GM23338 (cell line): ENCODE measurements around the gene SNHG17.

Experiments
- CREB1 ChIP-seq: fragments of 250-450 bp; sonication (Bioruptor Pico); IDR thresholded peaks from 2 replicates; pipeline ENCODE4 v1.5.0; 2020; ENCODE audit warnings: low read depth, mild to moderate bottlenecking, moderate library complexity
- EZH2 ChIP-seq: fragments of 200-600 bp; sonication (generic); IDR thresholded peaks from one replicate; pipeline ENCODE4 v1.8.0; 2017; ENCODE audit warnings: antibody characterized with exemption, mild to moderate bottlenecking, low read depth; ENCODE audit not compliant: unreplicated experiment
- EZH2phosphoT487 ChIP-seq: fragments of 200-600 bp; sonication (generic); IDR thresholded peaks from one replicate; pipeline ENCODE4 v1.8.1; 2018; ENCODE audit warnings: antibody characterized with exemption; ENCODE audit not compliant: unreplicated experiment
- JUNB ChIP-seq: IDR thresholded peaks from one replicate; pipeline ENCODE4 v1.6.1; 2016; ENCODE audit warnings: antibody characterized with exemption; ENCODE audit not compliant: unreplicated experiment
- NANOG ChIP-seq: IDR thresholded peaks from 2 replicates; pipeline ENCODE4 v1.6.1; 2016; ENCODE audit warnings: antibody characterized with exemption, borderline replicate concordance
- POLR2AphosphoS5 ChIP-seq: IDR thresholded peaks from 2 replicates; pipeline ENCODE4 v1.6.1; 2016; ENCODE audit warnings: antibody characterized with exemption, low read depth
- STAT1 ChIP-seq: IDR thresholded peaks from one replicate; pipeline ENCODE4 v1.6.1; 2016; ENCODE audit warnings: antibody characterized with exemption; ENCODE audit not compliant: unreplicated experiment
- ZNF114 ChIP-seq: fragments of 250-450 bp; sonication (Bioruptor Pico); IDR thresholded peaks from 2 replicates; pipeline ENCODE4 v1.5.0; 2020; ENCODE audit warnings: mild to moderate bottlenecking, moderate library complexity
- ZNF331 ChIP-seq: fragments of 250-450 bp; sonication (Bioruptor Pico); IDR thresholded peaks from 2 replicates; pipeline ENCODE4 v1.5.0; 2020; ENCODE audit warnings: low read depth, mild to moderate bottlenecking, moderate library complexity
- TF ChIP-seq, protein P1 (sequence below), 2 experiments: fragments of 200-600 bp in 1 of 2; sonication (generic) in 1 of 2; conservative IDR thresholded peaks; 2 replicates each; pipeline versions ENCODE4 v1.5.1 to v1.6.1; 2016 to 2017; ENCODE audit warnings: antibody characterized with exemption in 2 of 2, low read depth in 2 of 2, mild to moderate bottlenecking in 2 of 2, moderate library complexity in 1 of 2
- TF ChIP-seq, protein P2 (sequence below): IDR thresholded peaks from one replicate; pipeline ENCODE4 v1.6.1; 2018; ENCODE audit warnings: antibody characterized with exemption; ENCODE audit not compliant: unreplicated experiment
- TF ChIP-seq, protein P3 (sequence below): IDR thresholded peaks from 2 replicates; pipeline ENCODE4 v1.6.1; 2016; ENCODE audit warnings: antibody characterized with exemption
- TF ChIP-seq, protein P4 (sequence below): fragments of 250-450 bp; sonication (Bioruptor Pico); IDR thresholded peaks from 2 replicates; pipeline ENCODE4 v1.5.0; 2020; ENCODE audit warnings: mild to moderate bottlenecking, moderate library complexity

DNA sequence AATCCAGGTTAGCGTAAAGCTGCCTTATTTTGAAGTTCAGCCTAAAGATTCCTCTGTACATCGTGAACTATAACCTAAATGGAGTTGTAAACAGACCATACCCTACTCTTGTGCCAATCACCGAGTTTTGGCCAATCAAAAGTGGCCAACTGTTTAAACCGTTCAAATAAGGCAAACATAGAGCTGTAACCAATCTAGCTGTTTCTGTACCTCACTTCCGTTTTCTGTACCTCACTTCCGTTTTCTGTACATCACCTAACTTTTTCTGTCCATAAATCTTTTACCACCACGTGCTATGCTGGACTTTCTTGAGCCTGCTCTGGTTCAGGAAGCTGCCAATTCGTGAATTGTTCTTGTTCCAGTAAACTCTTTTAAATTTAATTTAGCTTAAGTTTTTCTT is 49.1 kb downstream of the SNHG17 start:
- TF ChIP-seq, protein P1, sequence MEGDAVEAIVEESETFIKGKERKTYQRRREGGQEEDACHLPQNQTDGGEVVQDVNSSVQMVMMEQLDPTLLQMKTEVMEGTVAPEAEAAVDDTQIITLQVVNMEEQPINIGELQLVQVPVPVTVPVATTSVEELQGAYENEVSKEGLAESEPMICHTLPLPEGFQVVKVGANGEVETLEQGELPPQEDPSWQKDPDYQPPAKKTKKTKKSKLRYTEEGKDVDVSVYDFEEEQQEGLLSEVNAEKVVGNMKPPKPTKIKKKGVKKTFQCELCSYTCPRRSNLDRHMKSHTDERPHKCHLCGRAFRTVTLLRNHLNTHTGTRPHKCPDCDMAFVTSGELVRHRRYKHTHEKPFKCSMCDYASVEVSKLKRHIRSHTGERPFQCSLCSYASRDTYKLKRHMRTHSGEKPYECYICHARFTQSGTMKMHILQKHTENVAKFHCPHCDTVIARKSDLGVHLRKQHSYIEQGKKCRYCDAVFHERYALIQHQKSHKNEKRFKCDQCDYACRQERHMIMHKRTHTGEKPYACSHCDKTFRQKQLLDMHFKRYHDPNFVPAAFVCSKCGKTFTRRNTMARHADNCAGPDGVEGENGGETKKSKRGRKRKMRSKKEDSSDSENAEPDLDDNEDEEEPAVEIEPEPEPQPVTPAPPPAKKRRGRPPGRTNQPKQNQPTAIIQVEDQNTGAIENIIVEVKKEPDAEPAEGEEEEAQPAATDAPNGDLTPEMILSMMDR (conservative IDR thresholded peaks at IDR 0.05; ENCODE audit: low read depth in 2 of 2) = no peak
- no peak for TF ChIP-seq EZH2
- TF ChIP-seq EZH2phosphoT487 = no peak
- TF ChIP-seq, protein P2, sequence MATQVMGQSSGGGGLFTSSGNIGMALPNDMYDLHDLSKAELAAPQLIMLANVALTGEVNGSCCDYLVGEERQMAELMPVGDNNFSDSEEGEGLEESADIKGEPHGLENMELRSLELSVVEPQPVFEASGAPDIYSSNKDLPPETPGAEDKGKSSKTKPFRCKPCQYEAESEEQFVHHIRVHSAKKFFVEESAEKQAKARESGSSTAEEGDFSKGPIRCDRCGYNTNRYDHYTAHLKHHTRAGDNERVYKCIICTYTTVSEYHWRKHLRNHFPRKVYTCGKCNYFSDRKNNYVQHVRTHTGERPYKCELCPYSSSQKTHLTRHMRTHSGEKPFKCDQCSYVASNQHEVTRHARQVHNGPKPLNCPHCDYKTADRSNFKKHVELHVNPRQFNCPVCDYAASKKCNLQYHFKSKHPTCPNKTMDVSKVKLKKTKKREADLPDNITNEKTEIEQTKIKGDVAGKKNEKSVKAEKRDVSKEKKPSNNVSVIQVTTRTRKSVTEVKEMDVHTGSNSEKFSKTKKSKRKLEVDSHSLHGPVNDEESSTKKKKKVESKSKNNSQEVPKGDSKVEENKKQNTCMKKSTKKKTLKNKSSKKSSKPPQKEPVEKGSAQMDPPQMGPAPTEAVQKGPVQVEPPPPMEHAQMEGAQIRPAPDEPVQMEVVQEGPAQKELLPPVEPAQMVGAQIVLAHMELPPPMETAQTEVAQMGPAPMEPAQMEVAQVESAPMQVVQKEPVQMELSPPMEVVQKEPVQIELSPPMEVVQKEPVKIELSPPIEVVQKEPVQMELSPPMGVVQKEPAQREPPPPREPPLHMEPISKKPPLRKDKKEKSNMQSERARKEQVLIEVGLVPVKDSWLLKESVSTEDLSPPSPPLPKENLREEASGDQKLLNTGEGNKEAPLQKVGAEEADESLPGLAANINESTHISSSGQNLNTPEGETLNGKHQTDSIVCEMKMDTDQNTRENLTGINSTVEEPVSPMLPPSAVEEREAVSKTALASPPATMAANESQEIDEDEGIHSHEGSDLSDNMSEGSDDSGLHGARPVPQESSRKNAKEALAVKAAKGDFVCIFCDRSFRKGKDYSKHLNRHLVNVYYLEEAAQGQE = no peak
- no peak for TF ChIP-seq POLR2AphosphoS5
- TF ChIP-seq CREB1 = no peak
- TF ChIP-seq, protein P3, sequence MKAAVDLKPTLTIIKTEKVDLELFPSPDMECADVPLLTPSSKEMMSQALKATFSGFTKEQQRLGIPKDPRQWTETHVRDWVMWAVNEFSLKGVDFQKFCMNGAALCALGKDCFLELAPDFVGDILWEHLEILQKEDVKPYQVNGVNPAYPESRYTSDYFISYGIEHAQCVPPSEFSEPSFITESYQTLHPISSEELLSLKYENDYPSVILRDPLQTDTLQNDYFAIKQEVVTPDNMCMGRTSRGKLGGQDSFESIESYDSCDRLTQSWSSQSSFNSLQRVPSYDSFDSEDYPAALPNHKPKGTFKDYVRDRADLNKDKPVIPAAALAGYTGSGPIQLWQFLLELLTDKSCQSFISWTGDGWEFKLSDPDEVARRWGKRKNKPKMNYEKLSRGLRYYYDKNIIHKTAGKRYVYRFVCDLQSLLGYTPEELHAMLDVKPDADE = no peak
- TF ChIP-seq JUNB = no peak
- no peak for TF ChIP-seq STAT1
- no peak for TF ChIP-seq ZNF114 (CRISPR knock-in tag)
- no peak for TF ChIP-seq NANOG
- TF ChIP-seq ZNF331 = no peak
- TF ChIP-seq, protein P4, sequence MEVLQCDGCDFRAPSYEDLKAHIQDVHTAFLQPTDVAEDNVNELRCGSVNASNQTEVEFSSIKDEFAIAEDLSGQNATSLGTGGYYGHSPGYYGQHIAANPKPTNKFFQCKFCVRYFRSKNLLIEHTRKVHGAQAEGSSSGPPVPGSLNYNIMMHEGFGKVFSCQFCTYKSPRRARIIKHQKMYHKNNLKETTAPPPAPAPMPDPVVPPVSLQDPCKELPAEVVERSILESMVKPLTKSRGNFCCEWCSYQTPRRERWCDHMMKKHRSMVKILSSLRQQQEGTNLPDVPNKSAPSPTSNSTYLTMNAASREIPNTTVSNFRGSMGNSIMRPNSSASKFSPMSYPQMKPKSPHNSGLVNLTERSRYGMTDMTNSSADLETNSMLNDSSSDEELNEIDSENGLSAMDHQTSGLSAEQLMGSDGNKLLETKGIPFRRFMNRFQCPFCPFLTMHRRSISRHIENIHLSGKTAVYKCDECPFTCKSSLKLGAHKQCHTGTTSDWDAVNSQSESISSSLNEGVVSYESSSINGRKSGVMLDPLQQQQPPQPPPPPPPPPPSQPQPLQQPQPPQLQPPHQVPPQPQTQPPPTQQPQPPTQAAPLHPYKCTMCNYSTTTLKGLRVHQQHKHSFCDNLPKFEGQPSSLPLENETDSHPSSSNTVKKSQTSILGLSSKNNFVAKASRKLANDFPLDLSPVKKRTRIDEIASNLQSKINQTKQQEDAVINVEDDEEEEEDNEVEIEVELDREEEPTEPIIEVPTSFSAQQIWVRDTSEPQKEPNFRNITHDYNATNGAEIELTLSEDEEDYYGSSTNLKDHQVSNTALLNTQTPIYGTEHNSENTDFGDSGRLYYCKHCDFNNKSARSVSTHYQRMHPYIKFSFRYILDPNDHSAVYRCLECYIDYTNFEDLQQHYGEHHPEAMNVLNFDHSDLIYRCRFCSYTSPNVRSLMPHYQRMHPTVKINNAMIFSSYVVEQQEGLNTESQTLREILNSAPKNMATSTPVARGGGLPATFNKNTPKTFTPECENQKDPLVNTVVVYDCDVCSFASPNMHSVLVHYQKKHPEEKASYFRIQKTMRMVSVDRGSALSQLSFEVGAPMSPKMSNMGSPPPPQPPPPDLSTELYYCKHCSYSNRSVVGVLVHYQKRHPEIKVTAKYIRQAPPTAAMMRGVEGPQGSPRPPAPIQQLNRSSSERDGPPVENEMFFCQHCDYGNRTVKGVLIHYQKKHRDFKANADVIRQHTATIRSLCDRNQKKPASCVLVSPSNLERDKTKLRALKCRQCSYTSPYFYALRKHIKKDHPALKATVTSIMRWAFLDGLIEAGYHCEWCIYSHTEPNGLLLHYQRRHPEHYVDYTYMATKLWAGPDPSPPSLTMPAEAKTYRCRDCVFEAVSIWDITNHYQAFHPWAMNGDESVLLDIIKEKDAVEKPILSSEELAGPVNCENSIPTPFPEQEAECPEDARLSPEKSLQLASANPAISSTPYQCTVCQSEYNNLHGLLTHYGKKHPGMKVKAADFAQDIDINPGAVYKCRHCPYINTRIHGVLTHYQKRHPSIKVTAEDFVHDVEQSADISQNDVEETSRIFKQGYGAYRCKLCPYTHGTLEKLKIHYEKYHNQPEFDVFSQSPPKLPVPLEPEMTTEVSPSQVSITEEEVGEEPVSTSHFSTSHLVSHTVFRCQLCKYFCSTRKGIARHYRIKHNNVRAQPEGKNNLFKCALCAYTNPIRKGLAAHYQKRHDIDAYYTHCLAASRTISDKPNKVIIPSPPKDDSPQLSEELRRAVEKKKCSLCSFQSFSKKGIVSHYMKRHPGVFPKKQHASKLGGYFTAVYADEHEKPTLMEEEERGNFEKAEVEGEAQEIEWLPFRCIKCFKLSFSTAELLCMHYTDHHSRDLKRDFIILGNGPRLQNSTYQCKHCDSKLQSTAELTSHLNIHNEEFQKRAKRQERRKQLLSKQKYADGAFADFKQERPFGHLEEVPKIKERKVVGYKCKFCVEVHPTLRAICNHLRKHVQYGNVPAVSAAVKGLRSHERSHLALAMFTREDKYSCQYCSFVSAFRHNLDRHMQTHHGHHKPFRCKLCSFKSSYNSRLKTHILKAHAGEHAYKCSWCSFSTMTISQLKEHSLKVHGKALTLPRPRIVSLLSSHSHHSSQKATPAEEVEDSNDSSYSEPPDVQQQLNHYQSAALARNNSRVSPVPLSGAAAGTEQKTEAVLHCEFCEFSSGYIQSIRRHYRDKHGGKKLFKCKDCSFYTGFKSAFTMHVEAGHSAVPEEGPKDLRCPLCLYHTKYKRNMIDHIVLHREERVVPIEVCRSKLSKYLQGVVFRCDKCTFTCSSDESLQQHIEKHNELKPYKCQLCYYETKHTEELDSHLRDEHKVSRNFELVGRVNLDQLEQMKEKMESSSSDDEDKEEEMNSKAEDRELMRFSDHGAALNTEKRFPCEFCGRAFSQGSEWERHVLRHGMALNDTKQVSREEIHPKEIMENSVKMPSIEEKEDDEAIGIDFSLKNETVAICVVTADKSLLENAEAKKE (CRISPR knock-in tag) = no peak
